Measurements from ENCODE around the gene HADHB.
A peak's percentile ranks its signal among the peaks of the same experiment; 100 is the strongest.
"Not testable (repeated sequence)": the region's sequence is repeated elsewhere in the genome, so short reads cannot be mapped to it uniquely, and the experiment has no call there.

HADHB gene

DNA sequence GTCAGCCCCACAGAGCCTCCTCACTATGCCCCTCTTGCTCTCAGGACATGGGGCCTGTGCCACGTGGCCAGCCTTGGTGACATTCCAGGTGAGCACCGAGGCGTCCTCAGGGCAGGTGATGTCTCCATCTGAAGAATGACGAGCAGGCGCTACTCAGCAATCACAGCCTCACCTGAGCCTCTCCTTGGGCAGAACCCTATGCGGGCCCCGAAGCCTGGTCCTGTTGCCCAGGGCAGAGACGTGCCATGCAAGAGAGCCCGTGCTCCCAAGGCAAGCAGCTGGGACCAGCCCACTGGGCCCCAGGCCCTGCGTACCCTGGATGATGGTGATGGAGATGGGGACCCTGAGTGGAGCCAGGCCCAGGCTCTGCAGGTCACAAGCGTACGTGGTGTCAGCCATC lies 68.7 kb downstream of the HADHB start:
- Mint-ChIP-seq H3K9me3 (no peaks in the 10 kb centered on the region), H3K4me3 (no peak overlapping the region), H3K27me3 (ENCODE audit: low read depth) (peaks cover 9% of the 10 kb centered on the region), H3K27ac (no peak overlapping the region), H3K4me1 (peaks cover 7% of the 10 kb centered on the region), H3K36me3 (ENCODE audit: low read depth) (no peaks in the 10 kb centered on the region)
- TF ChIP-seq, protein P1, sequence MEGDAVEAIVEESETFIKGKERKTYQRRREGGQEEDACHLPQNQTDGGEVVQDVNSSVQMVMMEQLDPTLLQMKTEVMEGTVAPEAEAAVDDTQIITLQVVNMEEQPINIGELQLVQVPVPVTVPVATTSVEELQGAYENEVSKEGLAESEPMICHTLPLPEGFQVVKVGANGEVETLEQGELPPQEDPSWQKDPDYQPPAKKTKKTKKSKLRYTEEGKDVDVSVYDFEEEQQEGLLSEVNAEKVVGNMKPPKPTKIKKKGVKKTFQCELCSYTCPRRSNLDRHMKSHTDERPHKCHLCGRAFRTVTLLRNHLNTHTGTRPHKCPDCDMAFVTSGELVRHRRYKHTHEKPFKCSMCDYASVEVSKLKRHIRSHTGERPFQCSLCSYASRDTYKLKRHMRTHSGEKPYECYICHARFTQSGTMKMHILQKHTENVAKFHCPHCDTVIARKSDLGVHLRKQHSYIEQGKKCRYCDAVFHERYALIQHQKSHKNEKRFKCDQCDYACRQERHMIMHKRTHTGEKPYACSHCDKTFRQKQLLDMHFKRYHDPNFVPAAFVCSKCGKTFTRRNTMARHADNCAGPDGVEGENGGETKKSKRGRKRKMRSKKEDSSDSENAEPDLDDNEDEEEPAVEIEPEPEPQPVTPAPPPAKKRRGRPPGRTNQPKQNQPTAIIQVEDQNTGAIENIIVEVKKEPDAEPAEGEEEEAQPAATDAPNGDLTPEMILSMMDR (IDR thresholded peaks at IDR 0.05; ENCODE audit: unreplicated experiment in 3 of 3): no peak

DNA sequence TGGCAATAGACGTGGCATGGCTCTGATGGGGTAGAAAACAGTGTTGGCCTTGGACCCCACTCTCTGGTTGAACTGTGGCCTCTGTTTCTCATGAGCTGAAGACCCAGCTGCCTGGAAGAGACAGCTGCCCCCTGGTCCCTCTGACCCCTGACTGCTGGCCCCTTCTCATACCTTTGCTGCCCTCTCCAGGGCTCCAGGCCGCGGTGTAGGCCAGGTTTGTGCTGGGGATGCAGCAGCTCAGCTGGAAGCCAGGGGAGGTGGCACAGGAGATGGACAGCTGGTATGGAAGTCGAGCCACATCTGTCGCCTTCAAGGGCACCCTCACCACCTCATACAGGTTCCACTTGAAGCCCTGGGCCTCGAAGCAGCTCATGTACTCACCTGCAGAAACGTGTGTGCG lies 69.5 kb downstream of the HADHB start:
- Mint-ChIP-seq H3K4me1 (peaks cover 7% of the 10 kb centered on the region), H3K36me3 (ENCODE audit: low read depth) (no peaks in the 10 kb centered on the region), H3K27ac (no peak overlapping the region), H3K27me3 (ENCODE audit: low read depth) (peaks cover 9% of the 10 kb centered on the region), H3K9me3 (no peaks in the 10 kb centered on the region), H3K4me3 (no peak overlapping the region)
- TF ChIP-seq, protein P1 (IDR thresholded peaks at IDR 0.05; ENCODE audit: unreplicated experiment in 3 of 3): no peak

DNA sequence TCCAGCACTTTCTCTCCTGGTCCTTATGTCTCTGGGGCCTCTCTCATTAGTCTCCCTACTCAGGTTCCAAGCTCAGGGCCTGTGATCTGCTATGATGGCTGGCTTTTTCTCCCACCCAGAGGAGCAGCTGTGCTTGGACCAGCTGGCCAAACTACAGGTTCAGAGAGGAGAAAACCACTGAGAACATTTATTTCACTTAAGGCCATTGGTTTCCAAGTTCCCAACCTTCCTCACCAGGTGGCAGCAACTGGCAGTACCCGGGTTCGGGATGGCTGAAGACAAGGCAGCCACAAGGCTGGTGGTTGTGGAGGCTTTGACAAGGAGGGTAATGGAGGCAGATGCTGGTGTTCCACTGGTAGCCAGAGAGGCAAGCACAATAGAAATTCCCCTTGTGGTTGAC lies 71.3 kb downstream of the HADHB start:
- TF ChIP-seq, protein P1 (IDR thresholded peaks at IDR 0.05; ENCODE audit: unreplicated experiment in 3 of 3): no peak
- Mint-ChIP-seq H3K4me1 (peaks cover 7% of the 10 kb centered on the region), H3K36me3 (ENCODE audit: low read depth) (no peaks in the 10 kb centered on the region), H3K27me3 (ENCODE audit: low read depth) (peaks cover 9% of the 10 kb centered on the region), H3K27ac (peak overlapping the region in 2 of 3 experiments; percentile 47 to 76), H3K4me3 (no peak overlapping the region), H3K9me3 (no peaks in the 10 kb centered on the region)

DNA sequence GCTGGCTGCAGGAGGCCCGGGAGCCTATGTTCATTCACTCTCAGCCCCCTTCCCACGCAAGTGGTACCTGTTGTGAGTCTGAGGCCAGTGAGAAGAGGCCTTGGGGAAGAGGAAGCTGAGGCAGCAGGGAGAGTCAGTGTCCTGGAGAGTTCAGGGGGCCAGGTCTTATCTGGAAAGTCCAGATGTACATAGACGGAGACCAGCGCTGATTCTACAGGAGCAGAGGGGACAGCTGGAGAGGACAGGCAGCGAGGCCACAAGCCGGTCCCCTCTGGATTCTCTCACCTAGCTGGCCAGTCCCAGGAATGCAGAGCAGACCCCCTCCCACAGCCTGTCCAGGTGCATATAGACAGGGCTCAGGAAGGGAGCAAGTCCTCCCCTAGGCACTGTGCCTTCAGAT lies 72.1 kb downstream of the HADHB start:
- no peaks in the 10 kb centered on the region for H3K36me3 Mint-ChIP-seq (ENCODE audit: low read depth)
- no peaks in the 10 kb centered on the region for H3K9me3 Mint-ChIP-seq
- H3K27me3 Mint-ChIP-seq (ENCODE audit: low read depth): peaks cover 13% of the 10 kb centered on the region
- TF ChIP-seq, protein P1 (IDR thresholded peaks at IDR 0.05; ENCODE audit: unreplicated experiment in 3 of 3): no peak
- H3K4me3 Mint-ChIP-seq: no peak overlapping the region
- peaks cover 7% of the 10 kb centered on the region for H3K4me1 Mint-ChIP-seq
- peak overlapping the region in 1 of 3 experiments; percentile 76 for H3K27ac Mint-ChIP-seq

DNA sequence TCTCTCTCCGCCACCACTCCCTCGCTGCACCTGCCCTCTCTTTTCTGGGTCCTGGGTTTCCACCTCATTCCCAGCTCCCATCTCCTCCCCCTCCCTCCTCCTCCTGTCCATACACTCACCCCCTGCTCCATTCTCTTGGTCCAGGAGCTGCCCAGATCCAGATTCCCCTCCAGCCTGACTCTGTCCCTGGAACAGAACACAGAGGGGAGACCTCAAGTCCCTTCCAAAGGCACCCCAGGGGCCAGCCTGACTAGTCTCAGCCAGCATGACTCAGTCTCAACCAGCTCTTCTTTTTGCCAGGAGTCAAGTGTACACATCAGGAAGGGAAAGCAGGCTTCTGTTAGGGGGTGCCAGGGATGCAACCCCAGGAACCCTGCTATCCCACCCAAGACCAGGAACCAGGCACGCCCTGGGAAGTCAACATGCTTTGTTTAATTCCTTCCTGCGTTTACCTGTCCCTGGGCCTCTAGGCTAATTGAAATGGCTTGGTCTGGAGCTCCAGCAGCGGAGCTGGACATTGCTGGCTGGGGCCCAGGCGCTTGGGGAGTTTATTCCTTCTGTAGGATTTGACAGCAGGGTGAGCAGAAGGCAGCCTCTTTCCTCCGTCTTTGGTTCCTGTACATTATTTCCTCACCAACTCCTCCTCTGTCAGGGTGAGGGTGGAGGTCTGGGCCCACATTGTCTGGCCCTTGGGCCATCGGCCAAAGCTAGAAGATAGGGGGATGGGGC lies 72.8 kb downstream of the HADHB start:
- peaks cover 13% of the 10 kb centered on the region for H3K27me3 Mint-ChIP-seq (ENCODE audit: low read depth)
- H3K4me3 Mint-ChIP-seq: no peak overlapping the region
- H3K36me3 Mint-ChIP-seq (ENCODE audit: low read depth): no peaks in the 10 kb centered on the region
- H3K9me3 Mint-ChIP-seq: no peaks in the 10 kb centered on the region
- H3K4me1 Mint-ChIP-seq: peaks cover 7% of the 10 kb centered on the region
- TF ChIP-seq, protein P1 (IDR thresholded peaks at IDR 0.05; ENCODE audit: unreplicated experiment in 3 of 3): no peak
- H3K27ac Mint-ChIP-seq: peak overlapping the region in 1 of 3 experiments; percentile 76

DNA sequence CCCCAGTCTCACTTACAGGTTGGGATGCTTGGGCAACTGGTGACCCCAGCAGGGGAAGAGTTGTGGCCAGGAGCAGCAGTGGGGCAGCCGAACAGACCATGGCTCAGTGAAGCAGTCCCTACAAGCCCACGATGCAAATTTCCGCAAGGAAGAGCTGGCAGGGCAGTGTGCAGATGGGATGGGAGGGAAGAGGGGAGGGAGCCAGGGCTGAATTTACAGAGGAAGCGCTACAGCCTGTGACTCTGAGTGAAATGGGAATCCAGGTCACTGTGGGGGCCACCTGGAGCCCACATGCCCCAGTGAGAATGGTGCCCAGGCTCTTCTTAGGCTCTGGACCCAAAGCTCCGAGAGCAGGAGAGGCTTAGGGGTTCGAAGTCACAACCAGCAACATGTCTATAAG lies 74.2 kb downstream of the HADHB start:
- TF ChIP-seq, protein P1 (IDR thresholded peaks at IDR 0.05; ENCODE audit: unreplicated experiment in 3 of 3): no peak

DNA sequence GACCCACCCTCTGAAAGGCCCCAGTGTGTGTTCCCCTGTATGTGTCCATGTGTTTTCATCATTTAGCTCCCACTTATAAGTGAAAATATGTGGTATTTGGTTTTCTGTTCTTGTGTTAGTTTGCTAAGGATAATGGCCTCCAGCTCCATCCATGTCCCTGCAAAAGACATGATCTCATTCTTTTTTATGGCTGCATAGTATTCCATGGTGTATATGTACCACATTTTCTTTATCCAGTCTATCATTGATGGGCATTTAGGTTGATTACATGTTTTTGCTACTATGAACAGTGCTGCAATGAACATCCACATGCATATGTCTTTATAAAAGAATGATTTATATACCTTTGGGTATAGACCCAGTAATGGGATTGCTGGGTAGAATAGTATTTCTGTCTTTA lies 79.7 kb downstream of the HADHB start:
- not testable (repeated sequence) for H3K4me3 Mint-ChIP-seq; H3K9me3 Mint-ChIP-seq; H3K27me3 Mint-ChIP-seq (ENCODE audit: low read depth); H3K36me3 Mint-ChIP-seq (ENCODE audit: low read depth)
- H3K27ac Mint-ChIP-seq: peak overlapping the region in 1 of 3 experiments; percentile 67
- peaks cover 16% of the 10 kb centered on the region for H3K4me1 Mint-ChIP-seq

More for the DNA sequence above, 74.2 kb downstream of the HADHB start:
- no peaks in the 10 kb centered on the region for H3K36me3 Mint-ChIP-seq (ENCODE audit: low read depth)
- peaks cover 7% of the 10 kb centered on the region for H3K4me1 Mint-ChIP-seq
- peaks cover 8% of the 10 kb centered on the region for H3K27me3 Mint-ChIP-seq (ENCODE audit: low read depth)
- H3K4me3 Mint-ChIP-seq: no peak overlapping the region
- H3K9me3 Mint-ChIP-seq: no peaks in the 10 kb centered on the region
- no peak overlapping the region for H3K27ac Mint-ChIP-seq
